ENCODE measurements around the gene ATAD3A. TPM values are rescaled to one million over a fixed set of nuclear protein-coding genes. Genes with fewer than 3 reads are reported as not detected.

Gene ATAD3A
- total and polyA plus RNA-seq, 2 of the 4 experiments (the other 2 are of a cell fraction): 27.2 to 34.0 TPM

DNA sequence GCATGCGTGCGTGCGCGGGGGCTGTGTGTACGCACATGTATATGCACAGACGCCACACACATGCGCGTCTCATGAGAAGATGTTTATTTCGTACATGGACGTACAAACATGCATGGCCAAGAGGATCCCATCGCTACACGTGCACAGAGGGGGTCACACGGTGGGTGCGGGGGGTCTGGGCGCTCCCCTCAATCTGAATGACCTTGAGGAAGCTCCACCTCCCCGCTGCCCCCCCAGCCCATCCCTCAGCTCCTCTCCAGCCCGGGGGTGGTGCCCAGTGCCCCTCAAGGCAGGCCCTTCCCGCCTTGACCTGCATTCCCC lies 27.0 kb downstream of the ATAD3A start:
- Histone ChIP-seq H3K4me1 (ENCODE audit: control insufficient read depth, insufficient read depth, low read length) (peaks cover 14% of the 10 kb centered on the region), H3K4me3 (ENCODE audit: insufficient read depth, low read depth, low read length) (peak overlapping the region; percentile 99), H4K5ac (ENCODE audit: low read depth, low read length) (peak overlapping the region; percentile 20; the same call in 1 of the 2 replicates), H3K9me1 (ENCODE audit: insufficient read depth, low read length) (peaks cover 17% of the 10 kb centered on the region), H4K20me1 (ENCODE audit: insufficient read depth, low read length) (peaks cover 25% of the 10 kb centered on the region), H4K91ac (ENCODE audit: insufficient read depth, low read depth, low read length) (no peak overlapping the region), H3K18ac (ENCODE audit: low read depth, low read length) (no peak overlapping the region), H2BK15ac (ENCODE audit: low read depth, low read length) (no peak overlapping the region), H2AFZ (replicated peaks; ENCODE audit: low read length, poor library complexity) (peak overlapping the region; percentile 32), H3K56ac (ENCODE audit: extremely low read depth, insufficient read depth, low read length) (no peak overlapping the region), H2BK120ac (ENCODE audit: low read depth, low read length) (no peak overlapping the region), H3K9me3 (ENCODE audit: control insufficient read depth, insufficient read depth, low read length) (no peaks in the 10 kb centered on the region), H3K4me2 (ENCODE audit: low read depth, low read length) (peak overlapping the region; percentile 100), H2AK9ac (replicated peaks; ENCODE audit: low read depth, low read length, poor library complexity) (peak overlapping the region; percentile 94), H2AK5ac (ENCODE audit: low read depth, low read length) (peak overlapping the region; percentile 8; the same call in 1 of the 2 replicates), H3K27ac (ENCODE audit: insufficient read depth, low read length) (no peak overlapping the region; the same call in 1 of the 2 replicates), H2BK5ac (ENCODE audit: low read depth, low read length, poor library complexity, severe bottlenecking) (no peak overlapping the region), H3K4ac (ENCODE audit: low read depth, low read length) (no peak overlapping the region; the same call in 1 of the 2 replicates), H3K27me3 (ENCODE audit: control insufficient read depth, insufficient read depth, low read length) (no peaks in the 10 kb centered on the region), H4K8ac (ENCODE audit: low read depth in 2 of 2, low read length in 2 of 2) (no peak overlapping the region), H3K23ac (ENCODE audit: low read depth, low read length) (peak overlapping the region; percentile 16; the same call in 1 of the 2 replicates), H3K79me1 (ENCODE audit: low read depth in 1 of 2, low read length in 2 of 2) (peaks cover 10 to 48% of the 10 kb centered on the region in 2 experiments), H3K36me3 (ENCODE audit: control insufficient read depth, insufficient read depth, low read length) (peaks cover 41% of the 10 kb centered on the region), H2BK20ac (ENCODE audit: low read depth, low read length) (no peak overlapping the region), H3K9ac (ENCODE audit: low read depth, low read length) (0 out of 2 replicates have a peak overlapping the region, but pooled peaks have one; percentile 95), H3K14ac (replicated peaks; ENCODE audit: low read depth, low read length) (no peak overlapping the region)
- ChIA-PET CTCF (no interaction called here), POLR2A (ENCODE audit: unreplicated experiment) (no interaction called here)
- no TSS peak for BruUV-seq (replicated peaks)
- in situ Hi-C loops (cut with MboI; ENCODE audit: low sequenced_read_pairs) (no loop called here), intact Hi-C loops (cut with micrococcal nuclease) (no loop called here), dilution Hi-C loops (cut with HindIII; ENCODE audit: low sequenced_read_pairs, unreplicated experiment) (no loop called here)
- no peak for DNase-seq
- 87% methylated on average over 15 of the region's 18 CpGs; no CpG with 5 or more reads in 1 of the 2 experiments for WGBS, 2 experiments (ENCODE audit: extremely low coverage in 2 of 2, insufficient read length in 1 of 2)
- ATAC-seq (ENCODE audit: low read depth): no peak
- TF ChIP-seq MAFK (IDR thresholded peaks at IDR 0.05; ENCODE audit: low read depth, low read length) (no peak), MAZ (IDR thresholded peaks at IDR 0.05; ENCODE audit: borderline replicate concordance, low read depth, low read length) (no peak), BHLHE40 (IDR thresholded peaks at IDR 0.05; ENCODE audit: low read depth, low read length) (no peak)
- TF ChIP-seq, protein P1, sequence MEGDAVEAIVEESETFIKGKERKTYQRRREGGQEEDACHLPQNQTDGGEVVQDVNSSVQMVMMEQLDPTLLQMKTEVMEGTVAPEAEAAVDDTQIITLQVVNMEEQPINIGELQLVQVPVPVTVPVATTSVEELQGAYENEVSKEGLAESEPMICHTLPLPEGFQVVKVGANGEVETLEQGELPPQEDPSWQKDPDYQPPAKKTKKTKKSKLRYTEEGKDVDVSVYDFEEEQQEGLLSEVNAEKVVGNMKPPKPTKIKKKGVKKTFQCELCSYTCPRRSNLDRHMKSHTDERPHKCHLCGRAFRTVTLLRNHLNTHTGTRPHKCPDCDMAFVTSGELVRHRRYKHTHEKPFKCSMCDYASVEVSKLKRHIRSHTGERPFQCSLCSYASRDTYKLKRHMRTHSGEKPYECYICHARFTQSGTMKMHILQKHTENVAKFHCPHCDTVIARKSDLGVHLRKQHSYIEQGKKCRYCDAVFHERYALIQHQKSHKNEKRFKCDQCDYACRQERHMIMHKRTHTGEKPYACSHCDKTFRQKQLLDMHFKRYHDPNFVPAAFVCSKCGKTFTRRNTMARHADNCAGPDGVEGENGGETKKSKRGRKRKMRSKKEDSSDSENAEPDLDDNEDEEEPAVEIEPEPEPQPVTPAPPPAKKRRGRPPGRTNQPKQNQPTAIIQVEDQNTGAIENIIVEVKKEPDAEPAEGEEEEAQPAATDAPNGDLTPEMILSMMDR (conservative IDR thresholded peaks at IDR 0.05; ENCODE audit: low read depth, low read length): no peak

Data from IMR-90 (cell line).